HT1080 (cell line): ENCODE results near the gene ADAMTS9. TPM values are rescaled to one million over a fixed set of nuclear protein-coding genes. Genes with fewer than 3 reads are reported as not detected.

Experiments
- DNase-seq: peaks from one replicate; pipeline ENCODE4 v3.0.0-alpha.2; 2015; ENCODE audit warnings: low read depth
- total RNA-seq: library from RNA; depleted of rRNA; stranded (reverse); fragments of >200 nt; shearing (Covaris generic); gene quantifications from 2 replicates; pipeline ENCODE4 v1.2.3, GENCODE V29; 2014

The ADAMTS9 gene
- total RNA-seq, 1 experiment from 2014 or later = 1.8 TPM

- DNase-seq = no peak
These were observed 66.5 kb downstream of the ADAMTS9 start for GRCh38 chr3:64621275-64621674.

- DNase-seq = no peak
These were observed 67.8 kb downstream of the ADAMTS9 start for GRCh38 chr3:64620020-64620419.

- DNase-seq = no peak
These were observed 68.6 kb downstream of the ADAMTS9 start for GRCh38 chr3:64619216-64619615.

- no peak for DNase-seq
These were observed 70.2 kb downstream of the ADAMTS9 start for GRCh38 chr3:64617610-64618009.

DNA sequence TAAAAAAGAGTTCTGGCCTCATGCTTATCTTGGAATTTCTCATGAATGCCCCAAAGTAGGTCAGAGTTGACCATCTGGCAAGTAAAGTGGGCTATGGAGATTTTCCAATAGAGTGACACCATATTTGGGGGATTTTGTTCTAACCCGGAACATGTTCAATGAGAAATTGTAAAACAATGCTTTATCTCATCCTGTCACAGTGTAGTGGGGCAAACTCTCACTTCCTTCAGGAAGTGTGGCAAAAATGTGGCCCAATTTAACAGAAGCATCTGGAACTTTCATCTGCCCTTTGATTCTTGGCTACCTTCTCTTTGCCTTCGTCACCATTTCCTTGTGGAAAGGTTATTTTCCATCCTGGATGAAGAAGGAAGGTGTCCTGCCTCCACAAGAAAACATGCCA, 70.8 kb downstream of the ADAMTS9 start:
- DNase-seq = no peak

DNA sequence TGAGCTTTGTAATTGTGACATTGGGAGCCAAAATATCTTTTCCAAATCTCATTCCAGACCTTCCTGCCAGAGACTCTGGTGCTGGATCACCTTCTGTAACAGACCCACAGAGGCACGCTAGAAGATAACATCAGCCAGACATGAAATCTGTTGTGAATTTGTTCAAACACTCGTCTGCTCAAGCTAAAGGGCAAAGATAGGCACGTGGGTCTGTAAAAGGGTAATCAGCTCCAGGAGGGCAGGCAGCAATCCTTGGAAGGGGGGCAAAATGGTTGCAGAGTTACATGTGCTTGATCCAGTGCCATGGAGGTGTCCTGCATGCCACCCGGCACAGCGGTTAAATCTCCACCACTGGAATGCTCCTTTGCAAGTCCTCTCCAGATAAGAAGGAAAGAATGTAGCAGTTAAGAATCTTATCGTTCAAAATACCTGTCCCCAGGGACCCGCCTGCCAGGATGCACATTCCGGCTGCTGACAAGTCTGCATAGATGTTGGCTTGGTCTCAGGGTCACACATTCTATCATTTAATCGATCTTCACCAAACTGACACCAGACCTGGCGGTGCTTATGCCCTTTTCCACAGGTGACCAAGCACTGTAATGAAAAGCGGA, 74.8 kb downstream of the ADAMTS9 start:
- no peak for DNase-seq

- no peak for DNase-seq
These were observed 75.5 kb downstream of the ADAMTS9 start for GRCh38 chr3:64612082-64612860.

GRCh38 chr3:64608741-64609140, 79.1 kb downstream of the ADAMTS9 start:
- DNase-seq = no peak

GRCh38 chr3:64607032-64607551, 80.7 kb downstream of the ADAMTS9 start:
- no peak for DNase-seq

DNA sequence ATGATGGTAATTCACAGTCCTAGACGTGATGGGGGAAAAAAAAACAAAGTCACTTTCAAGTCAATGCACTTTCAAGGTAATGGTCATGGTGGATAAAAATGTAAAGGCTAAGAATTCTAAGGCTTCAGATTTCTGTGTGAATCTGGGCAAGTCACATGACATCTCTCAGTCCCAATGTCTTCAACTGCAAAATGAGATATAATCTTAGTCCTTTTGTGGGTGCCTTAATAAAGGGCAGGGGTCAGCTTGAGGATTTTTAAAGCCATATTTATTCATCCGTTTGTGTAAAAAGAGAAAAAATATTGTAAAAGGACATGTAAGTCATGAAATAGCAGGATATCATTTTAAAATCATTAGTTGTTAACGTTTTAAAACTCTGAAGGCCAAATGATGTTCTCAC, 83.5 kb downstream of the ADAMTS9 start:
- DNase-seq = no peak

GRCh38 chr3:64601824-64602223, 86.0 kb downstream of the ADAMTS9 start:
- DNase-seq = no peak

DNA sequence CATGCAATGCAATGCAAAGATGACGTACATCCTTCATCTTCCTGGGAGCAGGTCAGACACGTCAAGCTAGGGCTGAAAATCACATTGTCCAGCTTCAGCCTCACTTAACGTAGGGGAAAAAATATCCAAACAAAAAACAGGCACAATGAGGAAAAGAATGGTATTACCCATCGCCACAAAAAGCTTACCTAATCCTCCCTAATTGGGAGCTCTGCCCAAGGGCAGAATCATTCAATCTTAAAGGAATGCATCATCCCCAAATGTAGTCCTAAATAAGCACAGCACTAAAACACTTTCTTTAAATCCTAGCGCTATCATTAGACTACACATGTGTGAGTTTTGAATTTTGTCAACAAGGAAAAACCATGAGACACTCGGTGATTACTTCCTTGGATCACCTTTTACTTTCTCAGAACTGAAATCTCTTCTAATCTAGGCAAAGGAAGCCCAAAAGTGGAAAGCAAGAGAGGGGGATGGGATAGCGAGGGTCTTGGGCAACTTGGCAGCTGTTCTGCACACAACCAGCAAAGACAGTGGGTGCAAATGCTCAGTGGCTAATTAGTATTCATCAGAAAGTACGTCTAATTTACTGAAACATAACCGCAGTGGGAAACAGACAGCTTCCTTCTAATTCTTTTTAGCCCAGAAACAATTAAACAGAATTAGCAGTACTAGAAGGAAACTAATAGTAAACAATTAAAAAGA, 87.4 kb downstream of the ADAMTS9 start:
- DNase-seq = no peak

GRCh38 chr3:64599651-64600050, 88.1 kb downstream of the ADAMTS9 start:
- DNase-seq = no peak

GRCh38 chr3:64595253-64595694, 92.5 kb downstream of the ADAMTS9 start:
- peak; percentile 93 for DNase-seq

GRCh38 chr3:64594134-64594533, 93.7 kb downstream of the ADAMTS9 start:
- no peak for DNase-seq

DNA sequence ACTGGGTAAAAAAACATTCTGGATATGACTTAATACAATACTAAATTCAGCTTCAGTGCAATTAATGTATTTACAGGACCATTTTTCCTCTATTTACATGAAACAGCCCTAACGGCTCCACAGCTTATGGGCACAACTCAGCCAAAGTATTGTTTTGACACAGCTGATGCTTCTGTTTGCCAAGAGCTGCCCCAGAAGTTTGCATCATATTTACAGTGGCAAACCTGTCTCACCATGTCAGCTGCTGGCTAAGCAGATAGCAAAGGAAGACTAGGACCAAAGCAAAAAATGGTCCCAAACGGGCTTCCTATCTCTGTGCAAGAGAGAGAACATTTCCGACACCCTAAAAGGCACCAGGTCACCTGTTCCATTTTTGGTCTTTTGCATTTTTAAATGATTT, 94.5 kb downstream of the ADAMTS9 start:
- DNase-seq = no peak

DNA sequence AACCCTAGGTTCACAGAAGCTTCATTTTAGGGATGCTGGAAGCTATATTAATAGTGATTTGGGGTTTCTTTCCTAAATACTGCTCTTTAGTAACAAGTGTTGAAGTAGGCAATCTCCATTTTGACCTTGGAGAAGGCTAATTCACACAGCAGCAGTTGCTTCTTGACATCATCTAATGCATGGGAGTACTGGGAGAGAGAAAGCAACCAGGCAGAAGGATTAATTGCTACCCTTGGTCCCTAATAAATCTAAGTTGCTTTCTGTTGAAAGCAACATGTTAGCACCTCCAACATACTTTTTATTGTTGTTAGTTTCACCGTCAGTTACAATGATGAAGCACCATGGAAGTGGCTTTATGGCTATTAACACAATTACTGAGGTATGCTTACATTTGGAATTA, 96.2 kb downstream of the ADAMTS9 start:
- DNase-seq = no peak

DNA sequence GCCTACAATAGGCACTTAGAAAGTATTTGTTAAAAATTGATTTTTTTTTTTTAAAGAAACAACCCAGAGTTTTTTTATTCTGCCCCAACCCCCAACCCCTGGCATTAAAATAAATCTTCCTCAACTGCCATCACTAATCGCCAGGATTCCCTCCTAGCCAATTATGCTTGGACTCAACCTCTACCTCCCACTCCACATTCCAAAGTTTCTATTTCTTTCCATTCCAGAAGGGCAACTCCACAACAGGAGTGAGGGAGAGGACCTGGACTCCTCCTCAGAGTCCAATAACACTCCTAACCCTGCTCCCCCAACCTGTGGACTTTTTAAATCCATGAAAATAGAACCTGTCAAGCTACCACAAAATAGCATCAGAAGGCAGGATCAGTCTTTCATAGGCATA, 99.4 kb downstream of the ADAMTS9 start:
- no peak for DNase-seq

DNA sequence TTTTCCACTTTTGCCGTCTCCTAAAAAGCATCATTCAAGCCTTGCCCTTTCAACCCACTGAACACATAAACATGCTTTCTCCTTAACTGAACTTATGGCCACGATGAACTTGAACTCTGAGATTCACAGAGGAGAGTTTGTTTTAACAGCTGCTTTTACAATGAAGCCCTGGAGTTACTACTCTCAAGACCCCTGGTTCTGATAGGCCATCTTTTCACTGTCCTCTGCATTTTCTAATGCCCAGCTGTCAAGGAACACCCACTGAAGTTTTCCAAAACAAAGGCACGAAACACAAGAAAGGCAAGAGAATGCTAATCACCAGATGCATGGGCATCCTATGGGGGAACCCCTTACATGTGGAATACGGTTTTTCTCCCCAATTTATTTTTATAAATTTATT, 100.8 kb downstream of the ADAMTS9 start:
- DNase-seq = no peak

DNA sequence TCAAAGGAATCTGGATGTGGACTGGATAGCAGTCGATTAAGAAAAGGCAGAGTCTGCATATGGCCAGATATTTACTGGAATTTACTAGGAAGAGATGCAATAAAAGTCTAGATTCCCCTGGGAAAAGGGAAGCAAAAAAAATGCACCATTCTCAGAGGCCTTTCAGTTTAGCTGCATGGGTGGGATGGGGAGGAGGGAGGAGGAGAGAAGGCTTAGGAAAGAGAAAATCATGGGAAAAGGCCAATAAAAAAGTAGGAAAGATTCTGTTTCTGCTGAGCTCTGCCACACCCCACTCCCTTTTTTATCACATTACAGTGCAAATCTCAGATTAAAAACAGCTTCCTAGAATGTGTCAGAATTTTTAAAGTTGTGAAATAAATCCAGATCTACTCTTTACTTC, 103.6 kb downstream of the ADAMTS9 start:
- no peak for DNase-seq

- no peak for DNase-seq
These were observed 109.0 kb downstream of the ADAMTS9 start for GRCh38 chr3:64578797-64579196.

- no peak for DNase-seq
These were observed 109.6 kb downstream of the ADAMTS9 start for GRCh38 chr3:64578062-64578770.
